Measurements from ENCODE around the gene FSD2.

DNA sequence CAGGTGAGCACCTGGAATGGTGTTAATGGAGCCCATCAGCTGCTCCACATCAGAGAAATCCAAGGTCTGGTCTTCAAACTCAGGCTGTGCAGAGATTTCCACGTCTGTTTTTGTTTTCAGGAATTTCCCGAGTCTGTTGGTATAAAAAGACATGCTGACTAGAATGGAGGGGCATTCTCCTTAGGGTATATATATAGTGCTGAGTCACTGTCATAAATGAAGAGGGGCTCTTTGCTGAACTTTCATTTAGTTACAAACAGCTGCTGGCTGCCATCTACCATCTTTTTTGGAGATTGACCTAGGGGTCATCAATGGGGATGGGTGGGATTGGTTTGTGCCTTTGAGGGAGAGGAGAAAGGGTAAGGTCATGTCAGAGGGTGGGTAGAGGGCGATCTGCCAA lies 27.1 kb downstream of the FSD2 start:
- no peak for TF ChIP-seq POLR2A (IDR thresholded peaks at IDR 0.05; ENCODE audit: control extremely low read depth in 1 of 2, low read depth in 2 of 2, low read length in 2 of 2)
- TF ChIP-seq RAD21 (IDR thresholded peaks at IDR 0.05 in 1 of 2, conservative IDR thresholded peaks at IDR 0.05 in 1 of 2; ENCODE audit: low read depth in 2 of 2, low read length in 2 of 2), result no peak
- no peak for TF ChIP-seq TBP (IDR thresholded peaks at IDR 0.05; ENCODE audit: low read depth, low read length)
- TF ChIP-seq, protein P1, sequence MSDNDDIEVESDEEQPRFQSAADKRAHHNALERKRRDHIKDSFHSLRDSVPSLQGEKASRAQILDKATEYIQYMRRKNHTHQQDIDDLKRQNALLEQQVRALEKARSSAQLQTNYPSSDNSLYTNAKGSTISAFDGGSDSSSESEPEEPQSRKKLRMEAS (IDR thresholded peaks at IDR 0.05), result no peak
